Nucleus accumbens (tissue), 56 donors: ENCODE measurements around the gene MRPL19.

Experiments used
- DNase-seq, 56 donors: peaks; one replicate each; lab custom pipeline; 2025; lab: John Stamatoyannopoulos, UW

MRPL19 gene

GRCh38 chr2:75646583-75647425 is at the start of gene MRPL19:
Gene MRPL19, plus strand, starts transcription at chr2:75646783. Its CDS starts 25 bp downstream, at chr2:75646808.
- DNase-seq = peak; percentile 45 to 95 (median 83)

GRCh38 chr2:75596784-75597183 is 49.8 kb upstream of the MRPL19 start:
- DNase-seq = no peak

- no peak for DNase-seq
Measured at GRCh38 chr2:75597949-75598348, 48.6 kb upstream of the MRPL19 start.

GRCh38 chr2:75598589-75599155 is 47.9 kb upstream of the MRPL19 start:
- DNase-seq = no peak

GRCh38 chr2:75600461-75601011 is 46.0 kb upstream of the MRPL19 start:
- no peak for DNase-seq

GRCh38 chr2:75602724-75603342 is 43.8 kb upstream of the MRPL19 start:
- no peak for DNase-seq

- DNase-seq = no peak
Measured at GRCh38 chr2:75603477-75603876, 43.1 kb upstream of the MRPL19 start.

GRCh38 chr2:75604484-75604883 is 42.1 kb upstream of the MRPL19 start:
- no peak for DNase-seq

GRCh38 chr2:75605770-75606529 is 40.6 kb upstream of the MRPL19 start:
- DNase-seq = peak in 1 of 56 donors; percentile 3

GRCh38 chr2:75606761-75607399 is 39.7 kb upstream of the MRPL19 start:
- no peak for DNase-seq

- DNase-seq = no peak
Measured at GRCh38 chr2:75607400-75607798, 39.2 kb upstream of the MRPL19 start.

GRCh38 chr2:75607988-75608683 is 38.4 kb upstream of the MRPL19 start:
- DNase-seq = no peak

- peak in 50 of 56 donors; percentile 6 to 79 (median 37) for DNase-seq
Measured at GRCh38 chr2:75608684-75609333, 37.8 kb upstream of the MRPL19 start.

GRCh38 chr2:75609334-75609689 is 37.3 kb upstream of the MRPL19 start:
- no peak for DNase-seq

GRCh38 chr2:75609937-75610508 is 36.6 kb upstream of the MRPL19 start:
- no peak for DNase-seq

GRCh38 chr2:75610671-75611070 is 35.9 kb upstream of the MRPL19 start:
- DNase-seq = no peak

GRCh38 chr2:75612108-75612861 is 34.3 kb upstream of the MRPL19 start:
- DNase-seq = no peak

- DNase-seq = no peak
Measured at GRCh38 chr2:75612862-75613243, 33.7 kb upstream of the MRPL19 start.
